ENCODE measurements around the gene NSMF. TPM values are rescaled to one million over a fixed set of nuclear protein-coding genes. Genes with fewer than 3 reads are reported as not detected.

Gene NSMF
- total RNA-seq, 1 experiment from 2014 or later, result 37.9 TPM

DNA sequence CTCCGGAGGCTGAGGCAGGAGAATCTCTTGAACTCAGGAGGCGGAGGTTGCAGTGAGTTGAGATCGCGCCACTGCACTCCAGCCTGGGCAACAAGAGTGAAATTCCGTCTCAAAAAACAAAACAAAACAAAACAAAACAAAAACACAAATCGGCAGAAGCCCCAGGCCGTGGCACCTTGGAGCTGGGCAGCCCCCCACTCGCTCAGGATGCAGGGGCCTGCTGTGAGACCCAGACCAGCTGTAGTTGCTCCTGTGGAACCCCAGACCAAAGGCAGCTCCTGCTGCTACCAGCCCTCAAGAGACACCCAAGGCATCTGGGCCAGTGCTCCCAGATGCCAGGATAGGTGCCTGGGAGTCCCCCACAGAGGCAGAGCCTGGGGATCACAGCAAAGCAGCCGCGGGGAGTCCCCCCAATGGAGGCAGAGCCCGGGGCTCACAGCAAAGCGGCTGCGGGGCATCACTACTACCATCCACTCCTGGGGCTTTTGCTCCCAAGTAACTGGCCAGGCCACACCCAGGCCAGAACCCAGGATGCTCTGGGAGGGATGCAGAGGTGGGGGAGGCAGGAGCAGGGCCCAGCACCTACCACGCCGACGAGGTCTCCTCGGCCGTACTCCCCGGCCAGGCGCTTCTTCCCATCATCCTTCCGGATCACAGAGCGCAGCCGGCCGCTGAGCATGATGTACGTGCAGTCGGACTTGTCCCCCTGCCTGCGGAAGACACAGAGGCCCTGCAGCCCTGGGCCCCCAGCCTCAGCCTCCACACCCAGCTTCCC lies 37.7 kb upstream of the NSMF start:
- peak; percentile 64 for DNase-seq
- Histone ChIP-seq H3K4me3 (ENCODE audit: insufficient read depth, low read depth, low read length) (no peak overlapping the region), H3K27me3 (ENCODE audit: control insufficient read depth, insufficient read depth, low read length) (no peaks in the 10 kb centered on the region), H3K36me3 (replicated peaks; ENCODE audit: control insufficient read depth, insufficient read depth, low read length) (no peaks in the 10 kb centered on the region)

- H3K36me3 ChIP-seq (replicated peaks; ENCODE audit: control insufficient read depth, insufficient read depth, low read length), result no peaks in the 10 kb centered on the region
- no peak overlapping the region for H3K4me3 ChIP-seq (ENCODE audit: insufficient read depth, low read depth, low read length)
- H3K27me3 ChIP-seq (ENCODE audit: control insufficient read depth, insufficient read depth, low read length), result no peaks in the 10 kb centered on the region
- peak; percentile 56 for DNase-seq
These were observed 35.6 kb upstream of the NSMF start for GRCh38 chr9:137494550-137495351.

- peak; percentile 60 for DNase-seq
- Histone ChIP-seq H3K4me3 (ENCODE audit: insufficient read depth, low read depth, low read length) (no peak overlapping the region), H3K27me3 (ENCODE audit: control insufficient read depth, insufficient read depth, low read length) (no peaks in the 10 kb centered on the region), H3K36me3 (replicated peaks; ENCODE audit: control insufficient read depth, insufficient read depth, low read length) (no peaks in the 10 kb centered on the region)
These were observed 35.0 kb upstream of the NSMF start for GRCh38 chr9:137494104-137494544.

GRCh38 chr9:137493364-137494103 lies 34.4 kb upstream of the NSMF start:
- Histone ChIP-seq H3K36me3 (replicated peaks; ENCODE audit: control insufficient read depth, insufficient read depth, low read length) (no peaks in the 10 kb centered on the region), H3K27me3 (ENCODE audit: control insufficient read depth, insufficient read depth, low read length) (no peaks in the 10 kb centered on the region), H3K4me3 (ENCODE audit: insufficient read depth, low read depth, low read length) (no peak overlapping the region)
- peak; percentile 40 for DNase-seq

GRCh38 chr9:137492464-137493363 lies 33.6 kb upstream of the NSMF start:
- Histone ChIP-seq H3K27me3 (ENCODE audit: control insufficient read depth, insufficient read depth, low read length) (no peaks in the 10 kb centered on the region), H3K36me3 (replicated peaks; ENCODE audit: control insufficient read depth, insufficient read depth, low read length) (no peaks in the 10 kb centered on the region), H3K4me3 (ENCODE audit: insufficient read depth, low read depth, low read length) (no peak overlapping the region)
- DNase-seq, result peak; percentile 99

- Histone ChIP-seq H3K36me3 (replicated peaks; ENCODE audit: control insufficient read depth, insufficient read depth, low read length) (no peaks in the 10 kb centered on the region), H3K4me3 (ENCODE audit: insufficient read depth, low read depth, low read length) (no peak overlapping the region), H3K27me3 (ENCODE audit: control insufficient read depth, insufficient read depth, low read length) (no peaks in the 10 kb centered on the region)
- peak; percentile 43 for DNase-seq
These were observed 32.8 kb upstream of the NSMF start for GRCh38 chr9:137491735-137492432.

GRCh38 chr9:137490532-137491186 lies 31.5 kb upstream of the NSMF start:
- DNase-seq, result peak; percentile 28
- H3K27me3 ChIP-seq (ENCODE audit: control insufficient read depth, insufficient read depth, low read length), result no peaks in the 10 kb centered on the region
- H3K4me3 ChIP-seq (ENCODE audit: insufficient read depth, low read depth, low read length), result no peak overlapping the region
- H3K36me3 ChIP-seq (replicated peaks; ENCODE audit: control insufficient read depth, insufficient read depth, low read length), result no peaks in the 10 kb centered on the region

- no peak overlapping the region for H3K4me3 ChIP-seq (ENCODE audit: insufficient read depth, low read depth, low read length)
- H3K27me3 ChIP-seq (ENCODE audit: control insufficient read depth, insufficient read depth, low read length), result no peaks in the 10 kb centered on the region
- no peak for DNase-seq
- no peaks in the 10 kb centered on the region for H3K36me3 ChIP-seq (replicated peaks; ENCODE audit: control insufficient read depth, insufficient read depth, low read length)
These were observed 29.8 kb upstream of the NSMF start for GRCh38 chr9:137488906-137489305.

DNA sequence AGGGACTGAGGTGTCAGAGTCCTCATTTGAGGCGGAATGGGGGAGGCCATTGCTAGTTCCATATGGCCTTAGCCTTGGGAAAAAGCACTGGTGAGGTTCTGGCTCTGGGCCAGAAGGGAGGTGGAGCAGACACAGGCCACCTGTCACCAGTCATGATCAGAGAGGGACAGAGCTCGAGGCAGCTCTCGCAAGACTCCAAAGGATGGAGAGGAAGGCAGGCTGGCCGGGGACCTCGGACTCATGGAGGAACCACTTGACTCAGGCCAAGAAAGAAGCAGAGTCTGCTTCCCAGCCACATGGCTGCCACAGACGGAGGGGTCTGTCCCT lies 29.2 kb upstream of the NSMF start:
- H3K27me3 ChIP-seq (ENCODE audit: control insufficient read depth, insufficient read depth, low read length), result no peaks in the 10 kb centered on the region
- H3K4me3 ChIP-seq (ENCODE audit: insufficient read depth, low read depth, low read length), result no peak overlapping the region
- DNase-seq, result peak; percentile 35
- H3K36me3 ChIP-seq (replicated peaks; ENCODE audit: control insufficient read depth, insufficient read depth, low read length), result no peaks in the 10 kb centered on the region

GRCh38 chr9:137487454-137488326 lies 28.6 kb upstream of the NSMF start:
- DNase-seq, result peak; percentile 58
- Histone ChIP-seq H3K4me3 (ENCODE audit: insufficient read depth, low read depth, low read length) (no peak overlapping the region), H3K36me3 (replicated peaks; ENCODE audit: control insufficient read depth, insufficient read depth, low read length) (no peaks in the 10 kb centered on the region), H3K27me3 (ENCODE audit: control insufficient read depth, insufficient read depth, low read length) (no peaks in the 10 kb centered on the region)

DNA sequence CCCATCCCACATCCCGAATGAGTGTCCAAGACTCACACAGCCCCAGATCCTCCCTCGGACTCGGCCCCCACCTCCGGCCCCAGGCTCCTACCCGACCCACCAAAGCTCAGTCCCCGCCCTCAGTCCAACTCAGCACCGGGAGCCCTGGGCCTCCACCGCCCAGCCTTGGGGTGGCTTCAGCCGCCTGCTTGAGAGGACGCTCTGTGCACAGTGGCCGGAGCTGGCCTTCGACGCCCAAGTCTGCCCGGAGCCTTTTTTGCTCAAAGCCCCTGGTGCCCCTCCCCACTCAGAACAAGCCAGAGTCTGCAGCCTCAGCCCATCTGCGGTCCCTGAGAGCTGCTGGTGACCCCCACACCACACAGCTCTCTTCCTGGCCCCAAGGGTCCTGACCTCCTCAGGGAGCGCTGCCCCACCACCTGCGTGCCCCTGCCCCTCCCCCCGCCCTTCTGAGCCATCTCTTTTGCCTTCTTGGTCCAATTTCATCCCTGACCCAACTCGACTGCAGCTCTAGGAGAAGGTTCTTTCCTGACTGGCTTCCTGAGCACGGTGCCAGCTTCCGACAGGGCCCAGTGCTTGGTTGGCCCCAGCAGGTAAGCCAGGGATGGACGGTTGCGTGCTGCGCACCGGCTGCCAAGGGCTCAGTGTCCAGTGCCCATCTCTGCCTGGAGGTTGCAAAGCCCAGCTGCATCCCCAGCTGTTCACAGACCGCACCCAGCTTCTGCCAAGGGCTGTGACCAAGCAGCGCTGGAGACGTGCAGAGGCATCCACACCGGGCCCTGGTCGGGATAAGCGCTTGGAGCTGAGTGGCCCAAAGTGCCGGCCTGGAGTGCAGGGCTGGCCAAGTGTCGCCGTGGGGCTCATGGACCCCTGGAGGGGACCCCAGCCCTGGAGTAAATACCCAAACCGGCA lies 27.7 kb upstream of the NSMF start:
- DNase-seq, result peak; percentile 62

GRCh38 chr9:137486141-137486490 lies 27.0 kb upstream of the NSMF start:
- no peaks in the 10 kb centered on the region for H3K27me3 ChIP-seq (ENCODE audit: control insufficient read depth, insufficient read depth, low read length)

More for the DNA sequence above, 27.7 kb upstream of the NSMF start:
- no peaks in the 10 kb centered on the region for H3K27me3 ChIP-seq (ENCODE audit: control insufficient read depth, insufficient read depth, low read length)
- H3K4me3 ChIP-seq (ENCODE audit: insufficient read depth, low read depth, low read length), result no peak overlapping the region
- H3K36me3 ChIP-seq (replicated peaks; ENCODE audit: control insufficient read depth, insufficient read depth, low read length), result no peaks in the 10 kb centered on the region

More at GRCh38 chr9:137486141-137486490, 27.0 kb upstream of the NSMF start:
- H3K4me3 ChIP-seq (ENCODE audit: insufficient read depth, low read depth, low read length), result no peak overlapping the region
- peak; percentile 47 for DNase-seq
- H3K36me3 ChIP-seq (replicated peaks; ENCODE audit: control insufficient read depth, insufficient read depth, low read length), result no peaks in the 10 kb centered on the region
